ENCODE results near the gene UXS1. TPM values are rescaled to one million over a fixed set of nuclear protein-coding genes. Genes with fewer than 3 reads are reported as not detected.
A peak's percentile ranks its signal among the peaks of the same experiment; 100 is the strongest.

UXS1 gene
- total RNA-seq, 1 donor from 2014 or later, result 35.6 TPM

- TF ChIP-seq POLR2A (IDR thresholded peaks at IDR 0.05) (no peak), POLR2AphosphoS5 (IDR thresholded peaks at IDR 0.05; ENCODE audit: insufficient read depth in 1 of 2, low read depth in 1 of 2) (no peak), CTCF (IDR thresholded peaks at IDR 0.05) (no peak)
These were observed 132.3 kb downstream of the UXS1 start for GRCh38 chr2:106061611-106062349.

GRCh38 chr2:106059416-106060065, 134.6 kb downstream of the UXS1 start:
- intact Hi-C loops (cut with DNase I), result no loop called here
- no peaks in the 10 kb centered on the region for H3K36me3 ChIP-seq
- TF ChIP-seq POLR2A (IDR thresholded peaks at IDR 0.05), result no peak
- TF ChIP-seq CTCF (IDR thresholded peaks at IDR 0.05), result no peak
- no peak for TF ChIP-seq POLR2AphosphoS5 (IDR thresholded peaks at IDR 0.05; ENCODE audit: insufficient read depth in 1 of 2, low read depth in 1 of 2)
- no peaks in the 10 kb centered on the region for H3K27me3 ChIP-seq
- no peaks in the 10 kb centered on the region for H3K4me1 ChIP-seq
- H3K9me3 ChIP-seq, result no peaks in the 10 kb centered on the region
- H3K4me3 ChIP-seq, result no peak overlapping the region
- no peak for DNase-seq (ENCODE audit: extremely low spot score in 2 of 2)
- no peak overlapping the region for H3K27ac ChIP-seq

More at GRCh38 chr2:106061611-106062349, 132.3 kb downstream of the UXS1 start:
- H3K9me3 ChIP-seq, result no peaks in the 10 kb centered on the region
- DNase-seq (ENCODE audit: extremely low spot score in 2 of 2), result no peak
- no peak overlapping the region for H3K4me3 ChIP-seq
- H3K27ac ChIP-seq, result no peak overlapping the region
- intact Hi-C loops (cut with DNase I), result no loop called here
- peaks cover 15% of the 10 kb centered on the region for H3K4me1 ChIP-seq
- H3K27me3 ChIP-seq, result no peaks in the 10 kb centered on the region
- no peaks in the 10 kb centered on the region for H3K36me3 ChIP-seq

- TF ChIP-seq POLR2A (IDR thresholded peaks at IDR 0.05) (no peak), CTCF (IDR thresholded peaks at IDR 0.05) (no peak), POLR2AphosphoS5 (IDR thresholded peaks at IDR 0.05; ENCODE audit: insufficient read depth in 1 of 2, low read depth in 1 of 2) (no peak)
- no peaks in the 10 kb centered on the region for H3K9me3 ChIP-seq
- no peak for DNase-seq (ENCODE audit: extremely low spot score in 2 of 2)
- H3K36me3 ChIP-seq, result no peaks in the 10 kb centered on the region
- H3K4me3 ChIP-seq, result no peak overlapping the region
- no peak overlapping the region for H3K27ac ChIP-seq
- intact Hi-C loops (cut with DNase I), result no loop called here
- no peaks in the 10 kb centered on the region for H3K27me3 ChIP-seq
- H3K4me1 ChIP-seq, result no peaks in the 10 kb centered on the region
These were observed 135.5 kb downstream of the UXS1 start for GRCh38 chr2:106058469-106059137.

- Histone ChIP-seq H3K36me3 (no peaks in the 10 kb centered on the region), H3K27me3 (no peaks in the 10 kb centered on the region), H3K9me3 (no peaks in the 10 kb centered on the region), H3K27ac (no peak overlapping the region), H3K4me3 (no peak overlapping the region), H3K4me1 (no peaks in the 10 kb centered on the region)
- TF ChIP-seq CTCF (IDR thresholded peaks at IDR 0.05) (no peak), POLR2AphosphoS5 (IDR thresholded peaks at IDR 0.05; ENCODE audit: insufficient read depth in 1 of 2, low read depth in 1 of 2) (peak in 1 of 2 donors; percentile 13), POLR2A (IDR thresholded peaks at IDR 0.05) (no peak)
- intact Hi-C loops (cut with DNase I), result no loop called here
- DNase-seq (ENCODE audit: extremely low spot score in 2 of 2), result no peak
These were observed 136.9 kb downstream of the UXS1 start for GRCh38 chr2:106057206-106057605.
